HL-60 (cell line): Measurements from ENCODE around the gene PNPO.
A peak's percentile ranks its signal among the peaks of the same experiment; 100 is the strongest.

ENCODE experiments used
- DNase-seq, 2 experiments: peaks; one replicate each; pipeline ENCODE4 v3.0.0-alpha.2; 2010 to 2020; ENCODE audit warnings: low read depth in 1 of 2, low spot score in 1 of 2
- H3K27ac ChIP-seq: fragments of 250-450 bp; sonication (Bioruptor Pico); replicated peaks from 2 replicates; pipeline ENCODE4 v1.5.1; 2020; ENCODE audit warnings: mild to moderate bottlenecking, moderate library complexity
- H3K27me3 ChIP-seq: fragments of 250-450 bp; sonication (Bioruptor Pico); 2 replicates; pipeline ENCODE4 v1.5.1; 2021; ENCODE audit warnings: mild to moderate bottlenecking, moderate library complexity; ENCODE audit not compliant: insufficient read depth, poor library complexity, severe bottlenecking
- H3K4me3 ChIP-seq: replicated peaks from 2 replicates; pipeline ENCODE4 v1.5.1; 2011; ENCODE audit warnings: mild to moderate bottlenecking, control low read depth, low read length; ENCODE audit not compliant: insufficient read depth
- CTCF ChIP-seq: IDR thresholded peaks from one replicate; pipeline ENCODE4 v1.5.1; 2011; ENCODE audit warnings: low read length, control low read depth, inconsistent platforms; ENCODE audit not compliant: insufficient read depth
- GABPA ChIP-seq: IDR thresholded peaks from 2 replicates; pipeline ENCODE4 v1.6.1; 2012; ENCODE audit warnings: low read depth
- POLR2AphosphoS5 ChIP-seq: IDR thresholded peaks from 2 replicates; pipeline ENCODE4 v1.6.1; 2012; ENCODE audit warnings: low read depth
- REST ChIP-seq: IDR thresholded peaks from 2 replicates; pipeline ENCODE4 v1.6.1; 2012; ENCODE audit warnings: low read depth; ENCODE audit not compliant: insufficient replicate concordance
- SPI1 ChIP-seq: IDR thresholded peaks from 2 replicates; pipeline ENCODE4 v1.6.1; 2012; ENCODE audit warnings: low read depth, mild to moderate bottlenecking, borderline replicate concordance

The PNPO gene

GRCh38 chr17:47916489-47917208, 24.7 kb upstream of the PNPO start:
- Histone ChIP-seq H3K27me3 (no peaks in the 10 kb centered on the region), H3K4me3 (no peak overlapping the region), H3K27ac (no peak overlapping the region)
- DNase-seq: no peak
- TF ChIP-seq SPI1 (no peak), POLR2AphosphoS5 (no peak), GABPA (no peak), CTCF (no peak), REST (no peak)

- Histone ChIP-seq H3K4me3 (no peak overlapping the region), H3K27me3 (no peaks in the 10 kb centered on the region), H3K27ac (no peak overlapping the region)
- TF ChIP-seq GABPA: no peak
- no peak for TF ChIP-seq SPI1
- no peak for TF ChIP-seq REST
- DNase-seq: no peak
Measured at GRCh38 chr17:47917581-47917980, 23.8 kb upstream of the PNPO start.

- H3K4me3 ChIP-seq: no peak overlapping the region
- no peak overlapping the region for H3K27ac ChIP-seq
- H3K27me3 ChIP-seq: no peaks in the 10 kb centered on the region
- peak in 1 of 2 experiments; percentile 38 for DNase-seq
- TF ChIP-seq CTCF: no peak
- TF ChIP-seq REST: no peak
- TF ChIP-seq SPI1: no peak
- no peak for TF ChIP-seq POLR2AphosphoS5
- TF ChIP-seq GABPA: no peak
Measured at GRCh38 chr17:47918006-47918405, 23.4 kb upstream of the PNPO start.
